Activated naive CD8-positive, alpha-beta T cell treated with anti-CD3 and anti-CD28 coated beads, Interleukin-2, amount 10 ng/mL, durations not matched to agents 7 days and 5 days (primary cell): ENCODE data around the gene PDIA3. TPM values are rescaled to one million over a fixed set of nuclear protein-coding genes. Genes with fewer than 3 reads are reported as not detected.

Source experiments
- ATAC-seq: fragments of 150-1000 bp; cut with Tn5 transposase; one replicate; pipeline ENCODE4 v1.10.0; 2021; ENCODE audit warnings: low read depth, moderate library complexity
- POLR2A ChIA-PET: fragments of 350-600 bp; sonication (Branson Sonifier 250); formaldehyde crosslinking; loops from one replicate; lab custom pipeline; 2021; ENCODE audit warnings: antibody characterized with exemption; lab: Charles Lee
- DNase-seq: peaks from one replicate; pipeline ENCODE4 v3.0.0; 2021
- H3K27ac Mint-ChIP-seq: one replicate; pipeline ENCODE4 v1.8.0; 2022; ENCODE audit warnings: mild to moderate bottlenecking, mixed read lengths
- H3K27me3 Mint-ChIP-seq: one replicate; pipeline ENCODE4 v1.8.0; 2022; ENCODE audit warnings: mild to moderate bottlenecking, moderate library complexity, mixed read lengths
- H3K36me3 Mint-ChIP-seq: one replicate; pipeline ENCODE4 v1.8.0; 2021; ENCODE audit warnings: mild to moderate bottlenecking, mixed read lengths
- H3K4me1 Mint-ChIP-seq: one replicate; pipeline ENCODE4 v1.8.0; 2021; ENCODE audit warnings: mixed read lengths
- H3K4me3 Mint-ChIP-seq: one replicate; pipeline ENCODE4 v1.8.0; 2022; ENCODE audit warnings: mild to moderate bottlenecking, moderate library complexity, mixed read lengths
- H3K9me3 Mint-ChIP-seq: one replicate; pipeline ENCODE4 v1.8.0; 2021; ENCODE audit warnings: mixed read lengths
- total RNA-seq, 2 experiments: library from RNA; stranded (reverse); gene quantifications; one replicate each; pipeline ENCODE4 v1.2.3, GENCODE V29; 2021

The PDIA3 gene
- total RNA-seq, 2 experiments from 2014 or later = 217 to 225 TPM

GRCh38 chr15:43762824-43763223 lies 16.6 kb downstream of the PDIA3 start:
- no peak overlapping the region for H3K4me3 Mint-ChIP-seq
- H3K36me3 Mint-ChIP-seq = peaks cover 22% of the 10 kb centered on the region
- POLR2A ChIA-PET = no interaction called here
- no peaks in the 10 kb centered on the region for H3K9me3 Mint-ChIP-seq
- no peak overlapping the region for H3K27ac Mint-ChIP-seq
- DNase-seq (no peak), ATAC-seq (no peak)
- H3K4me1 Mint-ChIP-seq = no peaks in the 10 kb centered on the region
- H3K27me3 Mint-ChIP-seq = no peaks in the 10 kb centered on the region

- no peaks in the 10 kb centered on the region for H3K9me3 Mint-ChIP-seq
- DNase-seq = no peak
- no peak overlapping the region for H3K27ac Mint-ChIP-seq
- no peak overlapping the region for H3K4me3 Mint-ChIP-seq
- H3K4me1 Mint-ChIP-seq = no peaks in the 10 kb centered on the region
- POLR2A ChIA-PET = no interaction called here
- peaks cover 23% of the 10 kb centered on the region for H3K36me3 Mint-ChIP-seq
- no peaks in the 10 kb centered on the region for H3K27me3 Mint-ChIP-seq
- no peak for ATAC-seq
Observed at GRCh38 chr15:43763819-43764446, 17.7 kb downstream of the PDIA3 start.

GRCh38 chr15:43769584-43770228 lies 23.5 kb downstream of the PDIA3 start:
- H3K36me3 Mint-ChIP-seq = peaks cover 31% of the 10 kb centered on the region
- DNase-seq (peak; percentile 59), ATAC-seq (peak; percentile 55)
- POLR2A ChIA-PET = interaction anchor here (1.1 kb wide), 1 partner anchor 31 kb away, joined by 4 read pairs; the partner anchor contains the start of gene HYPK
- no peaks in the 10 kb centered on the region for H3K9me3 Mint-ChIP-seq
- H3K4me3 Mint-ChIP-seq = no peak overlapping the region
- peaks cover 3% of the 10 kb centered on the region for H3K4me1 Mint-ChIP-seq
- H3K27me3 Mint-ChIP-seq = no peaks in the 10 kb centered on the region
- no peak overlapping the region for H3K27ac Mint-ChIP-seq

GRCh38 chr15:43771816-43772215 lies 25.6 kb downstream of the PDIA3 start:
- DNase-seq (no peak), ATAC-seq (no peak)
- Mint-ChIP-seq H3K9me3 (no peaks in the 10 kb centered on the region), H3K36me3 (peaks cover 25% of the 10 kb centered on the region), H3K4me1 (peaks cover 5% of the 10 kb centered on the region), H3K27ac (no peak overlapping the region), H3K27me3 (no peaks in the 10 kb centered on the region), H3K4me3 (no peak overlapping the region)
- POLR2A ChIA-PET = no interaction called here

- no peaks in the 10 kb centered on the region for H3K9me3 Mint-ChIP-seq
- peaks cover 22% of the 10 kb centered on the region for H3K36me3 Mint-ChIP-seq
- ATAC-seq = no peak
Observed at GRCh38 chr15:43772624-43773023, 26.4 kb downstream of the PDIA3 start.

GRCh38 chr15:43774062-43774461 lies 27.8 kb downstream of the PDIA3 start:
- peaks cover 21% of the 10 kb centered on the region for H3K36me3 Mint-ChIP-seq
- ATAC-seq (no peak), DNase-seq (no peak)
- H3K27ac Mint-ChIP-seq = no peak overlapping the region
- H3K4me1 Mint-ChIP-seq = peaks cover 9% of the 10 kb centered on the region
- POLR2A ChIA-PET = interaction anchor here (1.0 to 5.8 kb wide), 3 partner anchors 17 to 54 kb away, joined by 3 to 80 read pairs (median 7); partner anchors contain the start of genes PDIA3 and SERF2
- no peaks in the 10 kb centered on the region for H3K9me3 Mint-ChIP-seq
- no peaks in the 10 kb centered on the region for H3K27me3 Mint-ChIP-seq
- no peak overlapping the region for H3K4me3 Mint-ChIP-seq

More at GRCh38 chr15:43772624-43773023, 26.4 kb downstream of the PDIA3 start:
- Mint-ChIP-seq H3K27ac (no peak overlapping the region), H3K4me1 (peaks cover 5% of the 10 kb centered on the region), H3K27me3 (no peaks in the 10 kb centered on the region), H3K4me3 (no peak overlapping the region)
- POLR2A ChIA-PET = no interaction called here
- no peak for DNase-seq

- no peak for DNase-seq
- ATAC-seq = no peak
- H3K4me1 Mint-ChIP-seq = peaks cover 11% of the 10 kb centered on the region
- no peaks in the 10 kb centered on the region for H3K27me3 Mint-ChIP-seq
- no peak overlapping the region for H3K4me3 Mint-ChIP-seq
- H3K36me3 Mint-ChIP-seq = peaks cover 9% of the 10 kb centered on the region
- peak overlapping the region; percentile 93 for H3K27ac Mint-ChIP-seq
- no peaks in the 10 kb centered on the region for H3K9me3 Mint-ChIP-seq
- POLR2A ChIA-PET = interaction anchor here (1.6 to 5.8 kb wide), 5 partner anchors 15 to 265 kb away, joined by 7 to 80 read pairs (median 15); partner anchors contain the start of genes HYPK, PDIA3, SERF2 and SERINC4
Observed at GRCh38 chr15:43775411-43775965, 29.2 kb downstream of the PDIA3 start.

GRCh38 chr15:43776101-43776717 lies 30.0 kb downstream of the PDIA3 start:
- DNase-seq (no peak), ATAC-seq (no peak)
- Mint-ChIP-seq H3K9me3 (no peaks in the 10 kb centered on the region), H3K4me3 (peak overlapping the region; percentile 91), H3K36me3 (peaks cover 6% of the 10 kb centered on the region), H3K4me1 (peaks cover 13% of the 10 kb centered on the region), H3K27me3 (no peaks in the 10 kb centered on the region), H3K27ac (peak overlapping the region; percentile 93)
- POLR2A ChIA-PET = interaction anchor here (0.6 to 5.8 kb wide), 10 partner anchors 14 to 405 kb away, joined by 3 to 80 read pairs (median 6); partner anchors contain the start of genes HYPK, MFAP1, PDIA3 and SERF2

- Mint-ChIP-seq H3K27ac (peak within 1 kb of the TSS; percentile 93), H3K4me3 (peak within 1 kb of the TSS; percentile 91), H3K9me3 (no peaks in the 10 kb centered on the region), H3K4me1 (peaks cover 13% of the 10 kb centered on the region), H3K27me3 (no peaks in the 10 kb centered on the region), H3K36me3 (peaks cover 5% of the 10 kb centered on the region)
- POLR2A ChIA-PET = interaction anchor here (0.6 to 5.8 kb wide), 11 partner anchors 9 to 406 kb away, joined by 3 to 80 read pairs (median 8); partner anchors contain the start of genes HYPK, MFAP1, PDIA3 and SERF2
- DNase-seq = peak; percentile 84
- peak; percentile 71 for ATAC-seq
Observed at GRCh38 chr15:43776718-43777266, 30.6 kb downstream of the PDIA3 start, which contains the start of gene ELL3. Gene ELL3 (minus strand): TSS chr15:43776966. CDS start chr15:43776901, 65 bp downstream.

- H3K27me3 Mint-ChIP-seq = no peaks in the 10 kb centered on the region
- DNase-seq (peak; percentile 88), ATAC-seq (peak; percentile 87)
- no peaks in the 10 kb centered on the region for H3K9me3 Mint-ChIP-seq
- peak overlapping the region; percentile 91 for H3K4me3 Mint-ChIP-seq
- POLR2A ChIA-PET = interaction anchor here (0.6 to 5.8 kb wide), 10 partner anchors 8 to 267 kb away, joined by 3 to 80 read pairs (median 8); partner anchors contain the start of genes HYPK, MFAP1, PDIA3 and SERF2
- H3K4me1 Mint-ChIP-seq = peaks cover 13% of the 10 kb centered on the region
- H3K36me3 Mint-ChIP-seq = peaks cover 5% of the 10 kb centered on the region
- peak overlapping the region; percentile 93 for H3K27ac Mint-ChIP-seq
Observed at GRCh38 chr15:43777267-43777914, 31.2 kb downstream of the PDIA3 start.

- Mint-ChIP-seq H3K36me3 (peaks cover 2% of the 10 kb centered on the region), H3K27me3 (no peaks in the 10 kb centered on the region), H3K9me3 (no peaks in the 10 kb centered on the region), H3K4me1 (peaks cover 13% of the 10 kb centered on the region), H3K4me3 (peak overlapping the region; percentile 24), H3K27ac (peak overlapping the region; percentile 37)
- DNase-seq = no peak
- no peak for ATAC-seq
- POLR2A ChIA-PET = interaction anchor here (0.6 to 5.8 kb wide), 2 partner anchors 12 to 1200 kb away, joined by 3 to 80 read pairs; partner anchors contain the start of gene SERF2
Observed at GRCh38 chr15:43779016-43779415, 32.8 kb downstream of the PDIA3 start.

- DNase-seq (no peak), ATAC-seq (no peak)
- Mint-ChIP-seq H3K4me3 (no peak overlapping the region), H3K4me1 (peaks cover 19% of the 10 kb centered on the region), H3K36me3 (peaks cover 7% of the 10 kb centered on the region), H3K27ac (no peak overlapping the region), H3K9me3 (no peaks in the 10 kb centered on the region), H3K27me3 (no peaks in the 10 kb centered on the region)
- POLR2A ChIA-PET = interaction anchor here (0.6 to 6.9 kb wide), 2 partner anchors 12 to 1225 kb away, joined by 5 to 80 read pairs; partner anchors contain the start of gene ELL3
Observed at GRCh38 chr15:43789409-43789808, 43.2 kb downstream of the PDIA3 start.
